H1 (cell line): ENCODE results near the gene PSMF1. TPM values are rescaled to one million over a fixed set of nuclear protein-coding genes. Genes with fewer than 3 reads are reported as not detected.

Experiments
- BACH1 ChIP-seq: IDR thresholded peaks from 2 replicates; pipeline ENCODE4 v1.6.1; 2012; ENCODE audit warnings: low read length, improper control_type of control experiment
- FOSL1 ChIP-seq: IDR thresholded peaks from 2 replicates; pipeline ENCODE4 v1.6.1; 2011; ENCODE audit warnings: mild to moderate bottlenecking, low read depth, low read length, moderate library complexity; ENCODE audit not compliant: insufficient read depth
- GTF2F1 ChIP-seq: IDR thresholded peaks from 2 replicates; pipeline ENCODE4 v1.6.1; 2012; ENCODE audit warnings: low read depth, low read length, improper control_type of control experiment, borderline replicate concordance
- KDM1A ChIP-seq: fragments of 200-600, 300-600 bp; sonication (generic); IDR thresholded peaks from 2 replicates; pipeline ENCODE4 v1.7.1; 2016; ENCODE audit warnings: mild to moderate bottlenecking, low read length, borderline replicate concordance
- NRF1 ChIP-seq: IDR thresholded peaks from 2 replicates; pipeline ENCODE4 v1.6.1; 2011; ENCODE audit warnings: mild to moderate bottlenecking, low read depth, low read length, improper control_type of control experiment
- SIRT6 ChIP-seq: IDR thresholded peaks from one replicate; pipeline ENCODE4 v1.7.1; 2012; ENCODE audit warnings: low read length, inconsistent platforms
- TBP ChIP-seq: IDR thresholded peaks from 2 replicates; pipeline ENCODE4 v1.6.1; 2011; ENCODE audit warnings: low read depth, low read length, improper control_type of control experiment
- TEAD4 ChIP-seq: IDR thresholded peaks from 2 replicates; pipeline ENCODE4 v1.6.1; 2012; ENCODE audit warnings: low read depth, low read length, inconsistent platforms, mixed read lengths
- polyA plus RNA-seq, 7 experiments: library from polyadenylated mRNA; depleted of rRNA in 3 of 7; stranded (reverse) in 5 of 7; unstranded in 2 of 7; fragments of >200 nt in 5 of 7; fragments of 200-250 nt in 2 of 7; gene quantifications; 1 replicate in 5 of 7; 2 replicates in 1 of 7; 4 replicates in 1 of 7; pipeline versions ENCODE4 v1.2.1 to v1.2.3, GENCODE V29; 2011 to 2013; ENCODE audit warnings: missing spikeins in 2 of 7, mixed read lengths in 2 of 7
- total RNA-seq: library from RNA; stranded (reverse); fragmentation: NEBNext Ultra II Directional; extraction: Animal tissue kit (Norgen Biotek cat#: 25700); gene quantifications from 2 replicates; pipeline ENCODE4 v1.2.1, GENCODE V29; 2021

Gene PSMF1
- total and polyA plus RNA-seq, 2 of the 8 experiments (the other 6 are each of a cell fraction or from before 2014, with no cell fraction given) = 106 to 159 TPM

- TF ChIP-seq TBP (no peak), NRF1 (no peak), GTF2F1 (no peak), BACH1 (no peak), FOSL1 (no peak), KDM1A (no peak), SIRT6 (no peak), TEAD4 (no peak)
- TF ChIP-seq, all 59 proteins: peak for 0
These were observed 5.5 kb upstream of the PSMF1 start (continued) for GRCh38 chr20:1112908-1113307.
